Measurements from ENCODE around the gene PYGB.

Gene PYGB

DNA sequence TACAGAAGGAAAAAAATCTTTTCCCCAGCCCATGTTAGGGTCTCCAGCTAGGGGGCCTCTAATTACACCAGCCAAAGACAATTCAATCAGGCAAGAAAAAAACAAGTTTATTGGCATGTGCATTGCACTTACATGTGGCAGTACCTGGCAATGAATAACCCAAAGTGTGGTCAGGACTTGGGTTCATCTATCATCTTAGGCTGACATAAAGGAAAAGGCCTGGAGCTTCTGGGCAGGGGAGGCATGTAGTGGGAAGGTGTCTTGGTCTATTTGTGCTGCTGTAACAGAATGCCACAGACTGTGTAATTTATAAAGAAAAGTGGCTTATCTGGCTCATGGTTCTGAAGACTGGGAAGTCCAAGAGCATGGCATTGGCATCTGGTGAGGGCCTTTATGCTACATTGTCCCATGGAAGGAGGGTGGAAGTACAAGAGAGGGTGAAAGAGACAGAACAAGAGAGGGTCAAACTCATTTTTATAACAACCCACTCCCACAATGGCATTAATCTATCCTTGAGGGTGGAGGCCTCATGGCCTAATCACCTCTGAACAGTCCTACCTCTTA is 4.4 kb upstream of the PYGB start:
- no peak for TF ChIP-seq CTCF (conservative IDR thresholded peaks at IDR 0.05)
- no peak overlapping the region for H3K27ac ChIP-seq

DNA sequence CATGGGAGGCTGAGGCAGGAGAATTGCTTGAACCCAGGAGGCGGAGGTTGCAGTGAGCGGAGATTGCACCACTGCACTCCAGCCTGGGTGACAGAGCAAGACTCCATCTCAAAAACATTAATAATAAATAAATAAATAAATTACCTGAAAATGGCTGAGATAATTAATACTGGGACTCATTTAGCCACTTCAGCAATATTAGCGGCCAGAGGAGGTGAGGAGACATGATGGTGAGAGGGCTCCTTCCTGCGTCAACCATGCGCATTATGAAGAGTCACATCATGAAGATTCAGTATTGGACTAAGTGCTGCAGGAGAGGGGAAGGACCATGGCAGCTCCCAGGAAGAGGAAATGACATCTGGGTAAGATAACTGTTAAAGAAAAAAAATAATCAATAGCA is 2.9 kb upstream of the PYGB start:
- no peak for TF ChIP-seq CTCF (conservative IDR thresholded peaks at IDR 0.05)

GRCh38 chr20:25245461-25245860 is 2.4 kb upstream of the PYGB start:
- TF ChIP-seq CTCF (conservative IDR thresholded peaks at IDR 0.05) = no peak
- no peak overlapping the region for H3K27ac ChIP-seq

More for the DNA sequence above, 2.9 kb upstream of the PYGB start:
- H3K27ac ChIP-seq = no peak overlapping the region

- TF ChIP-seq CTCF (conservative IDR thresholded peaks at IDR 0.05) = no peak
- peak overlapping the region; percentile 89 for H3K27ac ChIP-seq
Measured at GRCh38 chr20:25246182-25246999, 1.5 kb upstream of the PYGB start.

DNA sequence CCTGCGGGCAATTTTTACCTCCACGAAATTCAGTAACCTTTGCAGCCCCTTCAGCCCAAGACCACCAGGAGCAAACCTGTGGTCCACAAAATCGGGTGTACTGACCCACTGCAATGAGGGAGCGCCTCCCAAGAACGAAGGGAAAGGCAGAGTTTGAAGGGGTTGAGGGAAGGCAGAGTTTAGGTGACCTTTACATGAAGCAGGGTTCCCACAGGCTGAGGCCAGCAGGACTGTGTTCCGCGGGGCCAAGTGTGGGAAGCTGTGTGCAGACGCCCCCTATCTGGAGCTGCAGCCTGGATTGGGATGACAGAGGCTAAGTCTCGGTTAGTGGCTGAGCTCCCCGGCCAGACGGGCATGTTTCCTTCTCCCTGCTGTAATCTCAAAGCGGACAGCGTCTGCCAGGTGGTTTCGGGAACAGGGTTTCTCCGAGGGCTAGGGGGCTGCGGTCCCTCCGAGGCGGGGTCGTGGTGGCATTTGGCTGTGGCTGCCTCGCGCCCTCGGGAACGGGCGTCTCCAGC is 826 bp upstream of the PYGB start:
- TF ChIP-seq CTCF (conservative IDR thresholded peaks at IDR 0.05) = peak; percentile 71
- peak overlapping the region; percentile 89 for H3K27ac ChIP-seq

DNA sequence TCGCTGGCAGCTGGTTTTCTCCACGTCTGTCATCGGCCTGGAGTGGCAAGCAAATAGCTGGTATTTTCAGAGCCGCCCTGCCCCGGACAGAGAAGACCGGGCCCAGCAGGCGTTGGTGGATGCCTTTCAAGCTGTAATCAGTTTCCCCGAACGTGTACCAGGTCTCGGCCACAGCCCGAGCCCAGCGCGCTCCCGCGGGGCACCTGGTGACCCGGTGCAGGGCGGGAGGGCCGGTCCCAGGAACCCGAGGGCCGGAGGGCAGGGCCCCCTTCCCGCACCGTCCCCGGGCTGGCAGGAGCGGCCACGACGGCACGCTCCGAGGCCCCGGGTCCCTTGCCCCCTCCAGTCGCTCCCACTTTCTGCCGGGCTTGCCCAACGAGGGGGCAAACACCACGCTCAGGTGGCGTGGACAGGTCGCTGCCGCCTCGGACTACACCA is 348 bp upstream of the PYGB start:
- peak overlapping the region; percentile 89 for H3K27ac ChIP-seq
- no peak for TF ChIP-seq CTCF (conservative IDR thresholded peaks at IDR 0.05)

DNA sequence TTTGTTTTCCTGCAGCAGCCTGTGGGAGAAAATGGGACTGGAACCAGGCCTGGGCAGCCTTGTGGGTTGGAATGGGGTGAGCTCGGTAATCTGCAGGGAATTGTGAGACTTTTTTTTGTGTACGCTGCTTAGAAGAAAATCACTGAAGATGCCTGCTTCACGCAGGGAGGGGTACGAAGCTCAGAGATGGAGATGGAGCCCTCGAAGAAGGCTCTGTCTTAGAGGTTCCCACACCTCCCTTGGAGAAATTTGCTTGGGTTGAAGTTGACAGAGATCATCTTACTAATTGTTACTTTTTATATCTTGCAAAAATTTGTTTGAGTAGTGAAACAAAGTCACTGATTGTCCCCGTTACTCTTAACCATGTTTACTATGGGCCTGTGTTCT is 894 bp downstream of the PYGB start:
- no peak for TF ChIP-seq CTCF (conservative IDR thresholded peaks at IDR 0.05)
- peak overlapping the region; percentile 89 for H3K27ac ChIP-seq

All from VCaP (cell line).